ENCODE measurements around the gene NRN1L.
"Not testable (repeated sequence)": the region's sequence is repeated elsewhere in the genome, so short reads cannot be mapped to it uniquely, and the experiment has no call there.

Gene NRN1L

GRCh38 chr16:67884684-67885083, at the start of gene NRN1L:
TSS of gene NRN1L (plus strand) at chr16:67884885. CDS start at chr16:67884904, 19 bp downstream.
- peak; percentile 79 for DNase-seq (ENCODE audit: extremely low read depth, low read depth)
- TF ChIP-seq CTCF (IDR thresholded peaks at IDR 0.05; ENCODE audit: low read depth, low read length): no peak

GRCh38 chr16:67837190-67837589, 47.5 kb upstream of the NRN1L start:
- DNase-seq (ENCODE audit: extremely low read depth, low read depth): not testable (repeated sequence)

- no peak for TF ChIP-seq CTCF (IDR thresholded peaks at IDR 0.05; ENCODE audit: low read depth, low read length)
- DNase-seq (ENCODE audit: extremely low read depth, low read depth): no peak
These were observed 46.9 kb upstream of the NRN1L start for GRCh38 chr16:67837811-67838210.

GRCh38 chr16:67841198-67841815, 43.4 kb upstream of the NRN1L start:
- no peak for DNase-seq (ENCODE audit: extremely low read depth, low read depth)

GRCh38 chr16:67841816-67842508, 42.7 kb upstream of the NRN1L start, which contains the start of gene THAP11:
TSS of gene THAP11 (plus strand) at chr16:67842320. CDS start at chr16:67842555, 235 bp downstream.
- DNase-seq (ENCODE audit: extremely low read depth, low read depth): peak; percentile 82

More at GRCh38 chr16:67841198-67841815, 43.4 kb upstream of the NRN1L start:
- TF ChIP-seq CTCF (IDR thresholded peaks at IDR 0.05; ENCODE audit: low read depth, low read length): no peak

GRCh38 chr16:67842509-67843342, 42.0 kb upstream of the NRN1L start:
- no peak for DNase-seq (ENCODE audit: extremely low read depth, low read depth)
- peak; percentile 37 for TF ChIP-seq CTCF (IDR thresholded peaks at IDR 0.05; ENCODE audit: low read depth, low read length)

More at GRCh38 chr16:67841816-67842508, 42.7 kb upstream of the NRN1L start, which contains the start of gene THAP11:
- peak; percentile 80 for TF ChIP-seq CTCF (IDR thresholded peaks at IDR 0.05; ENCODE audit: low read depth, low read length)

GRCh38 chr16:67843343-67843765, 41.3 kb upstream of the NRN1L start:
- TF ChIP-seq CTCF (IDR thresholded peaks at IDR 0.05; ENCODE audit: low read depth, low read length): no peak
- no peak for DNase-seq (ENCODE audit: extremely low read depth, low read depth)

Data from AG09319 (cell line).